ENCODE measurements around the gene PALM3.

Gene PALM3

DNA sequence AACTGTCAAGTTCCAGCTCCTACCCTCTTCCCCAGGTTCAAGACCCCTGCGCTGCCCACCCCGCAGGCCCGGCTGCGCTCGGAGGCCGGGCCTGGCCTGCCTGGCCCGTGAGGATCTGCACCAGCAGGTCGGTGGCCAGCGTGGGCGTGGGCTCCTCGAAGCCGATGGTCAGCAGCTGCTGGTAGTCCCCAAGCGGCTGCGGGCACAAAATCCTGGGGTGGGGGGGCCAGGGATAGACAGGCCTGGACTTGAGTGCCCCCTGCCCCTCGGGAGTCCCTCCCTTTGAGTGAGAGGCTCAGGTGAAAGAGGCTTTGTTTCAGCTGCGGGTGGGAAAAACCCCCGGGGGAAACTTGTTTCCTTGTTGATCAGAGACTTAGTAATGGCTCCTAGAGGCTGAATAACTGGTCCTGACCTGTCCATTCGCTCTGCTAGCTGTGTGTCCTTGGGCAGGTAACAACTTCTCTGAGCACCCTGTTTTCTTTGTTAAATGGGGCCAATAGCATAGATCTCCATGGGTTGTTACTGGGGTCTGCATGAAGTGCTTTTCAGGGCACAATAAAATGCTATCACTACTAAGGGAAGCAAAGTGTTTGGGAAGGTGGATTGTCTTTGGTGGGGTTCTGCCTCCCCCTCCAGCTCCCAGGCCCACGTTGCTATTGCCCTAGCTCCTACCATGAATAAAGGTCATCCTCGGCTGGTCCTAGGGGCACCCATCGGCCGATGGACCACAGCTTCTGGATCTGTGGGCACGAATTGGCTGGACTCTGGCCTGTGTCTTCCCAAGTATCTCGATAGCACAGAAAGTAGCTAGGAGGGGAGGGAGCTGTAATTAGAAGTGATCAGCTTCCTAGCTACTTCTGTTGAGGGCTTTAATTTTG, 20.2 kb upstream of the PALM3 start:
- TF ChIP-seq, protein P1, sequence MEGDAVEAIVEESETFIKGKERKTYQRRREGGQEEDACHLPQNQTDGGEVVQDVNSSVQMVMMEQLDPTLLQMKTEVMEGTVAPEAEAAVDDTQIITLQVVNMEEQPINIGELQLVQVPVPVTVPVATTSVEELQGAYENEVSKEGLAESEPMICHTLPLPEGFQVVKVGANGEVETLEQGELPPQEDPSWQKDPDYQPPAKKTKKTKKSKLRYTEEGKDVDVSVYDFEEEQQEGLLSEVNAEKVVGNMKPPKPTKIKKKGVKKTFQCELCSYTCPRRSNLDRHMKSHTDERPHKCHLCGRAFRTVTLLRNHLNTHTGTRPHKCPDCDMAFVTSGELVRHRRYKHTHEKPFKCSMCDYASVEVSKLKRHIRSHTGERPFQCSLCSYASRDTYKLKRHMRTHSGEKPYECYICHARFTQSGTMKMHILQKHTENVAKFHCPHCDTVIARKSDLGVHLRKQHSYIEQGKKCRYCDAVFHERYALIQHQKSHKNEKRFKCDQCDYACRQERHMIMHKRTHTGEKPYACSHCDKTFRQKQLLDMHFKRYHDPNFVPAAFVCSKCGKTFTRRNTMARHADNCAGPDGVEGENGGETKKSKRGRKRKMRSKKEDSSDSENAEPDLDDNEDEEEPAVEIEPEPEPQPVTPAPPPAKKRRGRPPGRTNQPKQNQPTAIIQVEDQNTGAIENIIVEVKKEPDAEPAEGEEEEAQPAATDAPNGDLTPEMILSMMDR (IDR thresholded peaks at IDR 0.05; ENCODE audit: low read depth, low read length, missing control alignments) = no peak
- in situ Hi-C loops (cut with HindIII; ENCODE audit: low sequenced_read_pairs) = no loop called here
- H3K4me3 ChIP-seq (ENCODE audit: low read depth, low read length) = peak overlapping the region; percentile 66
- no peak for DNase-seq (ENCODE audit: low read depth)

DNA sequence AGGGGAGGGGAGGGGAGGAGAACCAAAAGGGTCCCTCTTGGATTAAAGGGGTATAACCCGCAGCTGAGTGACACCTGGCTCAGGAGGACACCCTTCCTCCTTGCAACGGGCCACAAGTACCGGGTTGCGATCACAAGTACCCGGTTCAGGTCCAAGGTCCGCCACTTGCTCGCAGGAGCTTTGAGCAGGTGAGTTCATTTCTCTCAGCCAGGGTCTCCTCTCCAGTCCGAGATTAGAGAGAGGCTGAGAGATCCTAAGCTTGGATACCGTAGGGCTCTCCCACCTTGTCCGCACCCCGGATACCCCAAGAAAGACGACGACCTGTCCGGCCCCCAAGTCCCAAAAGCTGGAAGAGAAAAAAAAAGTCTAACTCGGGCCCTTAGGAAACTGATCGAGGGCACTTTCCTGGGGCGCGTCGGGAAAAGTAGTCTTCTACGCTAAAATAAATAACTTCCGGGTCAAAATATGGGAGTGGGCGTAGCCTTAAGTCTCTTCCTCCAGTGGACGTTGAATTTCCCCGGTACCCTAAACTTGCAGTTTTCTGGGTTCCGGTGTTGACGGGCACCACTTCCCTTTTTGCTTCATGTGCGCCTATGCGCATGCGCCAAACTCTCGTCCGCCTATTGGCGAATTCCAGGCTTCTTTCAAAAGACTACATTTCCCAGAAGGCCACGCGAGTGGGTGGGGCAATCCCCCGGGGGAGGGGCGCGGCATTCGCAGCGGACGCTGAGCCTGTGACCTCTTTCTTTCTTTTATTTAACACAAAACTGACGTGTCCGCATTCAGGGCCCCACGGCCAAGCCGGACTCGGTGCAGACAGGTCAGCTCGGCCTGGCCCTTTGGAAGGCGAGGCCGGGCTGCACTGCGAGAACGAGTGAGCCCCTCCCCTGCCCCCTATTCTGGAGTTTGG, 19.3 kb upstream of the PALM3 start:
- H3K4me3 ChIP-seq (ENCODE audit: low read depth, low read length) = peak overlapping the region; percentile 66
- in situ Hi-C loops (cut with HindIII; ENCODE audit: low sequenced_read_pairs) = no loop called here
- TF ChIP-seq, protein P1 (IDR thresholded peaks at IDR 0.05; ENCODE audit: low read depth, low read length, missing control alignments) = no peak
- DNase-seq (ENCODE audit: low read depth) = peak; percentile 99

DNA sequence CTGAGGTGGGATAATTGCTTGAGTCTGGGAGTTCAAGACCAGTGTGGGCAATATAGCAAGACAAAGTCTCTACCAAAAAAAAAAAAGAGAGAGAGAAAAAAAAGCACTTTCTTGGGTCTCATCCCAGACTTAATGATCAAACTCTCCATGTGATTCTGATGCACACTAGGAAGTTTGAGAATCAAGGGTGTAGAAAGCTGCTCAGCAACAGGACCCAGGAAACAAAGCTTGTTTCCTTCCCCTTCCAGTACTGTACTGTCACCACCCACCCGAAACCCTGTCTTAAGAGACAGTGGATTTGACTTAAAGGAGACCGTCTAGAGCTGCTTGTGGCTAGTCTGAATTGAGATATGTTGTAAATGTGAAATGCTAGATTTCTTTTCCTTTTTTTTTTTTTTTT, 16.5 kb upstream of the PALM3 start:
- DNase-seq (ENCODE audit: low read depth) = no peak
- no peak overlapping the region for H3K4me3 ChIP-seq (ENCODE audit: low read depth, low read length)
- in situ Hi-C loops (cut with HindIII; ENCODE audit: low sequenced_read_pairs) = loop anchor here (5.0 kb wide), 2 partner anchors 59 to 191 kb away; partner anchors contain the start of gene ASF1B
- TF ChIP-seq, protein P1 (IDR thresholded peaks at IDR 0.05; ENCODE audit: low read depth, low read length, missing control alignments) = no peak

DNA sequence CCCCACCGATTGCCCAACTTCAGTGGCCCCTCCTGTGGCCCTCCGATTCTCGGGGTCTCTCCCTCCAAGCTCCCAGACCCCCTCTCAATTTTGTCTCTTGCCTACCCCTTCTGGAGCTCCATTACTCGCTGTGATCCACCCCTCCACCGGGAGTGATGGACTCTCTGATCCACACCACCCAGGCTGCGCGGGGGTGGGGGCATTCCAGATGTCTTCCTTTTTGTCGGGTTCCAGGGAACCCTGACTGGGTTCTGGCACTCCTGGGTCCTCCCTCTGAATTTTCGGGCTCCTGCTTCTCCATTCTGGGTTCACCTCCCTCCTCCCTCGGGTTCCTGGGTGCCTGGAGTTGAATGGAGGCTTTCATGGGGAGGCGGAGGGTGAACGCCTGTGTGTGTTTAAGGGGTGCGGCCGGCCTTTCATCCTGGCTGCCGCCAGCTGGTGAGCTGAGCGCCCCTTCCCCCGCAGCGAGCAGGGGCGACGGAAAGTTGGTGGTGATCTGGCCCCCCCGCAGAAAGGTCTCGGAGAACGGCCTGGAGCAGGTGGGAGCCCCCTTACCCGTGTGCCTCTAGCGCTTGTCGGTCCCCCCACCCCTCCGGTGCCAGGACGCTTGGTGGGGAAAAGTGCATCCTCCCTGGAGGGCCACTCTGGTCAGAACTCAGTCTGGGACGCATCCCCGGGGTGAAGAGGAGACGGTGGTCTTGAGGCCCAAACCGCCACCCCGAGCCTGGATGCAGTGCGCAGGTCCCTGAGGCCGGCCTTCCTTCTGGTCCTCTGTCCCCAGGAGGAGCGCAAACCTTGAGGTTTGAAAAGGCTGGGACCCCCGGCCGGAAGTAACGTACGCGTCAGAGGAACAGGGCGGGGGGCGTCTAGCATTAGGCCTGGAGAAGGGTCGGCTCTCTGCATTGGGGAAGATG, 12.3 kb upstream of the PALM3 start:
- peak overlapping the region; percentile 55 for H3K4me3 ChIP-seq (ENCODE audit: low read depth, low read length)
- TF ChIP-seq, protein P1 (IDR thresholded peaks at IDR 0.05; ENCODE audit: low read depth, low read length, missing control alignments) = no peak
- in situ Hi-C loops (cut with HindIII; ENCODE audit: low sequenced_read_pairs) = no loop called here
- no peak for DNase-seq (ENCODE audit: low read depth)

DNA sequence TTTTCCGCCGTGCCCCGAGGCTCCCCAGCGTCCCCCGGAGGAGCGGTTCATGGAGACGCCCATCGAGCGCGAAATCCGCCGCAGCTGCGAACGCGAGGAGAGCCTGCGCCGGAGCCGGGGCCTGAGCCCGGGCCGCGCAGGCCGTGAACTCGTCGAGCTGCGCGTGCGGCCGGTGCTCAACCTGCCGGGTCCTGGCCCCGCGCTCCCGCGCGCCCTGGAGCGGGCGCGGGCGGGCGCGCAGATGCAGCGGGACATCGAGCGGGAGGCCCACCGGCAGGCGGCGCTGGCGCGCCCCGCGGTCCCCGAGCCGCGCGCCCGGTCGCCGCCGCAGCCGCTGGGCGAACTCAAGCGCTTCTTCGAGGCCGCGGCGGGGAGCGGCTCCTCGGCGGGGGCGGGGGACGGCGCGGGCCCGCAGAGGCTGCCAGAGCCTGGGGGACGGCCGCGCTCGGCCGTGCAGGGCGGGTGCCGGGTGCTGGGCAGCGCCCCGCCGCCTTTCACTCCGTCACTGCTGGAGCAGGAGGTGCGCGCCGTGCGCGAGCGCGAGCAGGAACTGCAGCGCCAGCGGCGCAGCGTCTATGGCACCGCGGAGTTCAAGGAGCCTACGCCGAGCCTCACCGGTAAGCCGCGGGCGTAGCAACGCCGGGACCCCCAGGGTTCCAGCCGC, 11.5 kb upstream of the PALM3 start:
- TF ChIP-seq, protein P1 (IDR thresholded peaks at IDR 0.05; ENCODE audit: low read depth, low read length, missing control alignments) = peak; percentile 17
- in situ Hi-C loops (cut with HindIII; ENCODE audit: low sequenced_read_pairs) = no loop called here
- peak overlapping the region; percentile 55 for H3K4me3 ChIP-seq (ENCODE audit: low read depth, low read length)
- no peak for DNase-seq (ENCODE audit: low read depth)
